Activated naive CD4-positive, alpha-beta T cell treated with anti-CD3 and anti-CD28 coated beads, Interleukin-2, amount 50 U/mL, for 16 hours (primary cell): Measurements from ENCODE around the gene SCFD2.
"Not testable (repeated sequence)": the region's sequence is repeated elsewhere in the genome, so short reads cannot be mapped to it uniquely, and the experiment has no call there.

ENCODE experiments used
- DNase-seq: peaks from one replicate; pipeline ENCODE4 v3.0.0-alpha.2; 2020

Gene SCFD2

DNA sequence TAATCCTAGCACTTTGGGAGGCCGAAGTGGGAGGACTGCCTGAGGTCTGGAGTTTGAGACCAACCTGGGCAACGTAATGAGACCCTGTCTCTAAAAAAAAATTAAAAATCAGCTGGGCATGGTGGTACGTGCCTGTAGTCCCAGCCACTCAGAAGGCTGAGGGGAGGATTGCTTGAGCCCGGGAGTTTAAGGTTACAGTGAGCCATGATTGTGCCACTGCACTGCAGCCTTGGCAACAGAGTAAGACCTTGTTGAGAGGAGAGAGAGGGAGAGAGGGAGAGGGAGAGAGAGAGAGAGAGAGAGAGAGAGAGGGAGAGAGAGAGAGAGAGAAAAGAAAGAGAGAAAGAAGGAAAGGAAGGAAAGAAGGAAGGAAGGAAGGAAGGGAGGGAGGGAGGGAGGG lies 358.8 kb downstream of the SCFD2 start:
- no peak for DNase-seq

GRCh38 chr4:53005808-53006207 lies 360.1 kb downstream of the SCFD2 start:
- DNase-seq: no peak

DNA sequence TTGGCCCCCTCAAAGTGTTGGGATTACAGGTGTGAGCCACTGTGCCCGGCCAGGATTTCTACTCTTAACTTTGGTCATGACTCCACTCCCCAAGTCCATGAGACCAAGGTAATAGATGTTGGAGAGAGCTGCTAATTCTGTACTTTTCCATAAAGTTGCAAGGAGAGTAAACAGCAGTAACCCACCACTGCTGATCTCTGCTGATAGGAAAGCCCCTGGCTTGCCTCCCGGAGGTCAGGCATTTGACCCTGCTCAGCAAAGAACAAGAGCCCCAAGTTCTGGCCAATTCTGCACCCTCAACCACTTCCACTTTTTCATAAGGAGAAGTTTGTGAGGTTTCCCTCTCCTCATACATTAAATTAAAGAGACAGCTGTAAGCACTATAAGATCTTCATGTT lies 360.7 kb downstream of the SCFD2 start:
- DNase-seq: no peak

- no peak for DNase-seq
Measured at GRCh38 chr4:53004497-53005148, 361.2 kb downstream of the SCFD2 start.

- DNase-seq: no peak
Measured at GRCh38 chr4:53003959-53004358, 361.9 kb downstream of the SCFD2 start.

- no peak for DNase-seq
Measured at GRCh38 chr4:53000560-53000959, 365.3 kb downstream of the SCFD2 start.

- no peak for DNase-seq
Measured at GRCh38 chr4:52999626-53000025, 366.2 kb downstream of the SCFD2 start.

DNA sequence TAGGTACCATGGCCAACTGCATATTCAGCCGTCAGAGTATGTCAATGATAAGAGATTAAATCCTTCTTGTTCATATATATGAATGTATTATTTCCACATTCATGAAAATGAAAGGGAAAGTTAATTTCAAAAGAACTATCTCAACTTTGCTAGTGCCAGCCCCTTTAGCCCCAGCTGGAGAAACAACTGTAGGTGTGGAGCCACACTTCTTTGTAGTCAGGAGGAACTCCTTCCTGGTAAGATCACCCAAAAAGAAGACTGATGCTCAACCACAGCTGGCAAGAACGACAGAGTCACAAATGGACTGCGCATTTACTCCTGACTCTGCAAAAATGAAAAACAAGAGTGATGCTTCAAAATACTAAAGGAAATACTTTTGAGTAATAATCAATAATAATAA lies 367.4 kb downstream of the SCFD2 start:
- no peak for DNase-seq

DNA sequence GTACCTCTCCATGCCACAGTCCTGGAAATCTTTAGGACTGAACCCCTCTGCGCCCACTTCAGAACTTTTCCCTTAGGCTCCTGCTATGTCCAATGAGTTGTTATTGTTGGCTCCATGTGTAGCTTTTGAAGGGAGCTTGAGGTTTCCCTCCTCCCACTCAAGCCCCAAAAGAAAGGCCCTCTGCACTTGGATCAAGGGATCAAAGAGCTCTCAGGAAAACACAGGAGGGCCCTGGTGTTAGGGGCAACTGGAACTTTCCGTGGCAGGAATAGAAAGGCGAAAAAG lies 368.8 kb downstream of the SCFD2 start:
- DNase-seq: no peak

DNA sequence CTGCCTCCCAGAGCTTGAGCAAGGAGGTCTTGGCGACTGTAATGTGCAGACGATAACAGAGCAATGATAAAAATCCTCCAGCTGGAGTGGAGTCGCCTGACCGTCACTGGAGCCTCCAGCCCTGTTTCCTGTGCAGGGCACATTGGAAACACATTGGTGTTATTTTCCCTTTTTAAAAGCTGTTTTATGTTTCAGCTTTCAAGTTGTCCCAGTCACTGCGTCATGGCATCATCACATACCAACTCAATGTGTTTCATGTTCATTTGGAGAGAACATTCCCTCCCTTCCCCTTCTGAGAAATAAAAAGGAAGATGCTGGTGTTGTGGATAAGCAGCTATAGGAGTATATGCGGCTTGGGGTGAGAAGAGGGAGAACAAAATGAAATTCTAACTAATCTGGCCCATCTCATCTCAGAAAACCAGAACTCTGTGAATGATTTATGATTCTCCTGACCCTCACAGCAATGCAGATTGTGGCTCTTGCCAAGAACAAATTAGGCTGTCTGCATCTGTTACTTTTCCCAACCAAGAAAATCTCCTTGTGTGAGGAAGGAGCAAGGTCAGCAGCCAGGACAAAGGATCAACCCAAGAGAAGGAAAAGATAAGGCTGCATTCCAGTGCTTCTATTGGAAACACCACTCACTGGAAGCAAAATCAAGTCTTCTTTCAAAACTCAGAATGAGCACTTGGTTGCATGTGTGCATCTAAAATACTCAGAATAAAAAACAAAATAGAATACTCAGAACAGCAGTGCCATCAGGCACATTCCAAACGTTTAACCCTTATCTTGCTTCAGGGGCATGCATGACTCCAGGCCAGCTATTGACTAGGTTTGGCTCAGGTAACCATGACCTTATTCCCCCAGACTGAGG lies 369.4 kb downstream of the SCFD2 start:
- no peak for DNase-seq

DNA sequence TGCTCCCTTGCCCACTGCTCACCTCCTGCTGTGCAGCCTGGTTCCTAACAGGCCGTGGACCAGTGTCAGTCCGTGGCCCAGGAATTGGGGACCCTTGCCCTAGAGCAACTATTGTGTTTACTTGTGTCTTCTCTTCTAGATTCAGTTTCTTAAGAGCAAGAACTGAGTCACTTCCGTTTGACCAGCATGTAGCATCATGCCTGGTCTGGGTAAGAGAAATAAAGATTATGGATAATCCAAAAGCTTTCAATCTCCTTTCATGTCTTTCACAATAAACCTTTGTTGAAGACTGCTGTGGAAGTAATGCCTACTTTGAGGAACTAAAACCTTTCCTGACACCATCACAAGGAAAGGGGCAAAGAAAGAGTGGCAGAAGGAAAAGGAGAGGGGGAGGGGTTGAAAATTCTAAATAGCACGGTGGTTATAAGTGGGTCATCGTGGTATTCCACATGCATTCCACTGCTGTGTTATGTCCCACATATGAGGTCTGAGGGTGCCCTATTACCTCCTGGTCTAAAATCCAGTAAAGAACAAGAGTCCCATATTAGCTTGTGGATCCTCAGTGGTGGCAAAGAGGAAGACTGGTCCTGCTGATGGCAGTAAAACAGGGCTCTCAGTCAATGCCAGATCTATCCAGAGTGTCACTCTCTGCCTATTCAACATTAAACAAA lies 370.4 kb downstream of the SCFD2 start:
- no peak for DNase-seq

DNA sequence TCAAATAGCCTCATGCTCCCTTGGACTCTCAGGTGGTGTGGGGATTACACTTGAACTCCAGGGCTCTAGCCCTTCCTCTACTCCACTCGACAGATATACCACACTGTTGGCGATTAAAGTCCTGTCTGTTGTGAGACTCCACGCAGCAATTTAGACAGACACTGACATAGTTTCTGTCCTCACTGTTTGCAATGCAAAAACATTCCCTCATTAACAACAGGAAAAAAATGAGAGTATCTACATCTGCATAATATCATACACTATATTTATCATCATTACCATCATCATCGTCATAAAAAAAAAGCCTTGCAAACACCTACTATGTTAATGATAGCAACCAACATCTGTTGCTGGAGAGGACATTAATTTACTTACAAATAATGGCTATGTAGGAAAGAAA lies 371.3 kb downstream of the SCFD2 start:
- DNase-seq: no peak

DNA sequence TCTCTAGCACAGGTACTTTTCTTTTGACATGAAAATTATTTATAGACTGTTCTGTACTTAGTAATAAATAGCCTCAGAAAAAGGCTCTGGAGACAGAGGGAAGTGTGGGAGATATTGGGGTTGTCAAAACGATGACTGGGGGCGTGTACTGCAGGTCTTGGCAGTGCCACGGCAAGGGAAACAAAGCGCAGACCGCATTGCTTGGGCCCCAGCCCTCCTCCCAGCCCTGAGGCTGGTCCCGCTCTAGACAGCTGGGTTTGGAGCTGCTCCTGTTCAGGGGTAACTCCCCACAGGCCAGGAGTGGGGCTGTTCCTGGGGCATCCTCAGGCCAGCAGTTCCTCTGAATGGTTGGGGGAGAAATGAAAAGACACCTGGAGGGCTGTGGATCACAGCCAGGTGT lies 372.1 kb downstream of the SCFD2 start:
- DNase-seq: no peak

GRCh38 chr4:52992551-52992950 lies 373.3 kb downstream of the SCFD2 start:
- DNase-seq: not testable (repeated sequence)

DNA sequence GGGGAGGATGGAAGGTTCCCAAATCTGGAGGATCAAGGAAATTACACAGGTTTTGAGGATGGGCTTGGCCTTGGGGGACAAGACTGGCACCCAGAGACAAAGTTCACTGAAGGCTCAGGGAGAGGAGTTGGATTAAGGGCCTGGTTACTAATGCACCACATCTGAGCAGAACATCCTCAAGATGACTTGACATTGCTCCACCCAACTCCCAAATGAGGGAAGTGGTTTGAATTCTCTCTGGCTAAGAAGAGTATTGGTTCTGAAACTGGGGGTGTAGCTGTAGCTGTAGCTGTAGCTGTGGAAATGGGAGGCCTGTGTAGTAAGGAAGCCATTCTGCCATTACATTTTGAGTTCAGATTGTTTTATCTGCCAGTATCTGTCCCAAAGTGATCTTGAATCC lies 374.4 kb downstream of the SCFD2 start:
- DNase-seq: no peak

DNA sequence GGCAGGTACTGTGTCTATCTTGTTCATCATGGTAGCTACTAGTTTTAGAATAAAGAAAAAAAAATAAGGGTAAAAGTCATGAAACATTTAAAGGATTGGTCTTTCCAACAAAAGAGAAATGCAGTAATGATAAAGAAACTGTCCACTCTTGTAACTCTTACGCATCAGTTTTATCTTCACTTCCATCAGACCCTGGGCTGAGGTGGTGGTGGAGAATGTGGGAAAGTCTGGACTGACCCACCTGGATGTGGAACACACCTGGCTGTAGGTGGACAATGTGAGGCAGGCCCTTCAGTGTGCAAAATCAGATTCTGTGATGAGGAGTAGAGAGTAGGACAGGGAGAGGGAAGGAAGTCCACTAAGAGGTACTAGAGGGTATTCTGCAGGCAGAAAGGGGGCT lies 375.2 kb downstream of the SCFD2 start:
- no peak for DNase-seq

GRCh38 chr4:52989865-52990264 lies 376.0 kb downstream of the SCFD2 start:
- DNase-seq: no peak

- DNase-seq: no peak
Measured at GRCh38 chr4:52987392-52988056, 378.3 kb downstream of the SCFD2 start.

GRCh38 chr4:52984462-52984881 lies 381.4 kb downstream of the SCFD2 start:
- DNase-seq: no peak

- DNase-seq: no peak
Measured at GRCh38 chr4:52983563-52984303, 382.1 kb downstream of the SCFD2 start.

DNA sequence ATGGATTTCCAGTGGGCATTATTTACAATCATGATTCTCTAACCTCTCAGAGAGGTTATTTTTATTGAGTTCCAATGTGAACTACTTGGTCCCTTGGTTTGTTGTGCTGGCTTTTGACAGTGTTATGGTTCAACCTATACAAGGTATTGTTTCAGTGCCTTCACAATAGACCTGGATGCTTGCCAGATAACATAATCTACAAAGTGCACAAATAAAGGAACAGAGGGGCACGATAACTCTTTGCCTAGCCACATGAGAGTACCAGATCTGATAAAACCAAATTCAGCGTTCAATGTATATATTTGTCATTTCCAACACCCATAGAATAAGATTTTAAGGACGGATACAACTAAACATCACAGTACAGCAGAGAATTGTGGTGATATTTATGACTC lies 382.9 kb downstream of the SCFD2 start:
- DNase-seq: no peak

DNA sequence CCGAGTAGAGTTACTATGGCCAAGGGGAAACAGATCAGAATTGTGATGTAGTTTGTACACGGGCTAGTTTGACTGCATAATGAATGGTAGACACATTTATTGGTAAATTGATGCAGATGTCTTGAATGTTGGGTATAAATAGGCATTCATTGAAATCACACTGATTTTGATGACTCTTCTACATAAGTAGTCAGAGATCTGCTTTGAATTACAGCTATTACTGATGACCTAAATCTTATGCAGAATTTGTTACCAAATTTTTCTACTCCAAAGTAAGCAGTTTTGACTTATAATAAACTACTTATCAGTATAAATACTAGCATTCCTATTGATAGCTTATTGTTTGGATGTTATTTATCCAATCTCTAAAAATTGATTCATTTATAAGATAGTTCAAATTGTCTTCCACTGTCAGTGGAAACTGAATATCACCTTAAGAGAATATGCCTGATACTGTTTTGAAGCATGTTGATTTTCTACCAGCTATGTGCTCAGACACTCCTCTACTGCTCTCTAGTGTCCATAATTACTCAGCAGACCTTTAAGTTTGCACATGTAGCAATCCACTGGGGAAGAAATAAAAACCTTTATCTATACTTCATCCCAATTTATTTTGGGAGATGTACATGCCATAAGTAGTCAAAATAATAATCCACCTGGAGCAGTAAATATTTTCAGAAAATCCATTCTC lies 383.5 kb downstream of the SCFD2 start:
- DNase-seq: no peak
